Activated CD4-positive, alpha-beta T cell treated with anti-CD3 and anti-CD28 coated beads, Interleukin-2, amount 50 U/mL, for 16 hours (primary cell): ENCODE data around the gene CERKL.

Source experiments
- DNase-seq: peaks from one replicate; pipeline ENCODE4 v3.0.0-alpha.2; 2020

CERKL gene

DNA sequence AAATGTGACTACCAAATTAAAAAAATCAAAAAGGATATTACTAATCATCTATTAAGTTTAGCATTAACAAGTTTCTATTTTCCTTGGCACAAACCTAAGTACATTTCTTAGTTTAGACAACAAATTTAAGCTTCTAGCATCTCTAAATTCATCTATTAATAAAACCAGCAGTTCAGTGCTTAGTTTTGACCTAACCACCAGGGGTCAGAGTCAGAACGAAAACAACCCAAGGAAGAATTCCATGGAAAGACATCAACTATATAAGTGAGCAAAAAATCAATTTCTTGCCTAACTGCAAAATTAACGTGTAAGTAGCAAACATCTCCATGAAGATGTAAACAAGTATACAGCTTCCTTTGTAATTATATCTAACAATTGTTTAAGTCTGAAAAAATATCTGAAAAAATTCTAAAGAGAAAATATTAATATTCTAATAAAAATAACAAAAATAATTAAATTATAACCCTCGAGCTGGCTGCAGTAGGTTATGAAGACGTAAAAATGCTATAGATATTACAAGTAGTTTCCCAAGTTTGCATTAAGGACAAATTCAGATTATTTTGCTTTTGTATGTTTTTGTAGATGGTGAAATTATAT, 83.7 kb downstream of the CERKL start:
- no peak for DNase-seq

DNA sequence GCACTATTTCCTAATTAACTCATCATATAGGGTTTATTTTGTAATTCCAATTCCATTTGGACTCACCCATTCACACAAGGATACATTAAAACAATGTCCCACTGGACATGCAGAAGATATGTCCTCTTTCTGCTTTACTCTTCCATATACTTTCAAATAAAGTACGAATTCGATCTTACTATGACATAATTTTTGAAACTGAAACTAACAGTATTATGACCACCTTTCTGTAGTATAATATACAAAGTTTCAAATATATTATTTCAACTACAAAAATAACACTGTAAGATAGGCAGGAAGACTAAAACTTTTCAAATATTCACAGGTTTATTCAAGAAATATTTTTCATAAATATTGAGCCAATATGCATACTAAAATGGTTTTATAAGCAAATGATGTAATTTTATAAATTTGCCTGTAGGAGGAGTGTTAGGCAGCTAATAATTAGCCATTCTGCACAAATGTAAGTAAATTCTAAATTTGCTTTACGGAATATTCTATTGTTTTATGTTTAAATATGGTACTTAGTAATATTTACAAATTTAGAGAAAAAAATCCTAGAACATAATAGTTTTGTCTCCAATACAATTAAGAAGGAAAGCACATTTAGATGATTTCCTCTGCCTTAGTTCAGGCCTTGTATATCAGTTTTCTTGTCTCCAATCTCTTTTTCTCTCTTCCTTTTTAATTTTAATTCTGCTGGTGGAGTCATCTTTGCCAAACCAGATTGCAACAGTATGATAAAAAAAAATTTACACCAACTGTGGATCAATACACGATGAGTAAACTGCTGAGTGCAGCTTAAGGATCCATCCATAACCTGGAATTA, 85.9 kb downstream of the CERKL start:
- no peak for DNase-seq

DNA sequence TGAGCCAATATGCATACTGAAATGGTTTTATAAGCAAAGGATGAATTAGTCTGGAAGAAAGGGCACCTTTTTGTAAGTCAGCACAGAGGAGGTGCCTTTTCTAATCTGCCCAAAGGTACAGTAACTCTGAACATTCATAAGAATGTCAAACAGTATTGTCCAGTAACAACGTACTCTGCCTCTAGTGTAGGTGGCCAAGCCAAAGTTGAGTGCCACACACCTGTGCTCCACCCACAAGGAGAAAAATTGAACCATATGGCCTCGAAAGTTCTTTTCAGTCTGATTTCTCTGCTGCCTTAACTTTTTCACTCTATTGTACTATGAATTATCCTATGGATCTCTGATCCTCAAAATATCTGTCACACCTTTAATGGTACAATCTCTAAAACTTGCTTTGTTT, 86.8 kb downstream of the CERKL start:
- DNase-seq: no peak

DNA sequence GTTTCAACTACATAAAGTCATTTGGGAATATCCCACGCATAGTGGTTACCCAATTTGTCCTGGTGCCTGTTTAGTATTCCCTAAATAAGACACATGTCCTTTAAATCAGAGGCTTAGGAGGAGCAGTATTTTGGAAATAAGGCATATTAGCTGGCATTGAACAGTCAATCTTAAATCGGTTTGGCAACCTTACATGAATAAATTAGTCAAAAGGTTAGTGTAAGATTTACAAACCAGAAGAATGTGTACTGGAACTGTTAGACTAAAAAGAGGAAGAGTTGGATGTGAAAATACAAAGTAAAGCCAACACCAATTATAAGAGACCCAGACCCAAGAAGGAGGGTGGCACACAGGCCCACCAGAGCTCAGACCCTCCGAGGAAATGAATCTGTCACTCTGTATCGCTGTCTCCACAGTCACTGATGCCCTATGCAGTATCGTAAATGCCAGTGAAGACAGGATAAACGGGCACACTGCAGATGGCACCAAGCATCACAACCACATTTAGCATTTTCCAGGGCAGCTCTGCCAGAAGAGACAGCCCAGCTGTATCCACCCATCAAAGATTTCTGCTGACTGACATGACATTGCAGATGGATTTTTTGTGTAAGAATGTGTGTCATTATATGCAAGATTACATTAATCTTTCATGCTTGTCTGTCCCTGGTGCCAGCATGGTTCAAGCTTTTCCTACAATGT, 90.4 kb downstream of the CERKL start:
- DNase-seq: no peak

DNA sequence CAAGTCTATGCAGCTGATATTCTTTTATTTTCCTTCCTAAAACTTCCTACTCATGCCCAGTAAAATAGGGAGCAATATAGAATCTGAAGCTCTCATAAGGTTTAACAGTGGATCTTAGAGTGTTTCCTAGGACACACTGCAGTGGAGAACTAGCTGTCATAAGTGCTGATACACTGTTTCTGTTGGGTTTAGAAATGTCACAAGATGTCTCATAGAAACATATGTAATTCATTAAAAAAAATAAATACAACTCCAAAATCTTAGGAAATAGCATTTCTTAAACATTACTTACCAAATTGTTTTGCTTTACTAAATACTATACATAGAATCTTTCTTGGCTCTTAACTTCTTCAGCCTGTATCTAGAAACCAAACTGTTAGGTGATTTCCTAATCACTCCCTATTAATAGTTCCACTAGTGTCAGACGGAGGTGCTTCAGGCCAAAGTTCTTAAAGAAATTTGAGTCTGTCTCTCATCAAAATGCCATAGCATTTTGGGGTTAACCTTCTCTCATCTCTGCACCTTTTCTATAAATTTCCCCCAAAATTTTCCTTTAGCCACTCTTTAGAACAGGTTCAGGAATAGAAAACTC, 93.7 kb downstream of the CERKL start:
- DNase-seq: no peak

DNA sequence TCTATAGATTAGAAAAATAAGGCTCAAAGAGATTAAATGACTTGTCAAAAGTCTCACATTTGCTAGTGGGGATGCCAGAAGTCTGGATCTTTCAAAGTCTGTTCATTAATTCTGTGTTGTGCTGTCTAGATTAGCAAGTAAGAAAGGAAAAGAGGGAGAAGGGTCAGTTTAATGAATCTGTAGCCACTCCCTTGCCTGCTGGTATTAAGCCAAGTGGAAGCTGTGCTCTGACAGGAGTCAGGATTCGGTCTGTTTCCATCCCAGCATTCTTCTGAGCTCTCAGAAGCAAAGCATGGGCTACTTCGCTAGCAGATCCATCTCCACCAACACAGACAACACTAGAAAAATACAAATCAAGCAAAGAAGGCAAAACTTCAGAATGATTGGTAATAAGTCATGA, 98.5 kb downstream of the CERKL start:
- DNase-seq: no peak

DNA sequence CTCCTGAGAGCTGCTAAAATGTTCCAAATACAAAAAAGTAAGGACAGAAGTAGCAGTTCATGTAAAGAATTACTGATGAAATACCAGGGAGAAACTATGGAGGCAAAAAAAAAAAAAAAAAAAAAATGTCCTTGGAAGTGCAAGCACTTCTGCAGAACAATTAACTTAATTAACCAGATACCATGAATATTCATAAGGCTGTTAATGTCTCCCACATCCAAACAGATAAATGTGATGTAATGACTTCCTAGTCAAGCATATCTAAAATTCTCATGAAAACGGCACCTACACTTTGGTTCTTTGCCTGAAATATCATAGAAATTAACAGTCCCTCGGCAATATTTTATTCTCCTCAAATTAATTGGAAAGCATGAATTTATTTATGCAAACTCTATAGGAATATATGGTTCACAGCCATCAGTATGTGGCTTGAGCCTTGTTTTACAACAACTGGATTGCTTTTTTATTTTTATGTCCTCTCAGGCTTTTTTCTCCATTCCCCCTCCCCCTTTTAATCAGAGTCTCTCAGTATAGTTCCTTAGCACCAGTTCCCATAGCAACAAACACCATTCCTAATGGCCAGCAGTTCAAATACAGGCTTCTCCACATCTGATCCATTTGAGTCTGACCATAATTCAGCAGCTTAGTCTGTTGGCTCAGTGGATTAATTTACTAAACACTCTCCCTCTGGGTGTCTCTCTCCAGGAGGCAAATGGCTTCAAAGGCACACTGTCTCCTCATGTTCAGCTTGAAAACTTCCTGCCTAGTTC, 102.7 kb downstream of the CERKL start:
- no peak for DNase-seq

DNA sequence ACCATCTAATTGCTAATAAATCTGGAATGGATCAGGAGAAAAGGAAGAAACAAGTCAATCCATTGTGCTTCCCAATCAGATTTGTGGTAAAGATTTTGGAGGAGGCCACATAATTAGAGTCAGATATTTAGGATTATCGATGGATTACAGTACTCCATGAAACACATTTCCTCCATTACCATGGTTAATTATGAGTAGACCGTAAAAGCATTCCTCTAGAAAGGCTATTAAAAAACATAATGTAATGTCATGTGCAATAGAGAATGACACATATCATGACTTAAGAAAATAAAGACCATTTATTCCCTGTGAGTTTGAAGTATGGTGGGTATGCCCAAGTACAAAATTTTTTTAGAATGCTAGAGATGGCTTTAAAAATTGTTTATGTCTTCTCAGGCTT, 103.7 kb downstream of the CERKL start:
- no peak for DNase-seq

DNA sequence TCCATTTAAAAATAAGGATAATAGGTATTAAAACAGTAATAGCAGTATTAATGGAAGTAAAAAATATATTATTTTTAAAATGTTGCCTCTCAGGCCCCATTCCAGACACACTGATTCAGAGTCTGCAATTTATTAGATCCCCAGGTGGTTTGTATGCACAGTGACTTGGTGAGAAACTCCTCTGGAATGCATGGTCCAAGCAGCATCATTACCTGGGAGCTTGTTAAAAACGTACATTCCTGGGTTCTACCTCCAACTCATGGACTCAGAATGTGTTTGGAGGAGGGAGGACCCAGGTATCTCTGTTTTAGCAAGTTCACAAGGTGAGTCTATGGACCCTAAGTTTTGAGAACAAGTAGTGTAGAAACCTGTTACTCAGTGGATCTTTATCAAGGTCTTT, 104.1 kb downstream of the CERKL start:
- DNase-seq: no peak

DNA sequence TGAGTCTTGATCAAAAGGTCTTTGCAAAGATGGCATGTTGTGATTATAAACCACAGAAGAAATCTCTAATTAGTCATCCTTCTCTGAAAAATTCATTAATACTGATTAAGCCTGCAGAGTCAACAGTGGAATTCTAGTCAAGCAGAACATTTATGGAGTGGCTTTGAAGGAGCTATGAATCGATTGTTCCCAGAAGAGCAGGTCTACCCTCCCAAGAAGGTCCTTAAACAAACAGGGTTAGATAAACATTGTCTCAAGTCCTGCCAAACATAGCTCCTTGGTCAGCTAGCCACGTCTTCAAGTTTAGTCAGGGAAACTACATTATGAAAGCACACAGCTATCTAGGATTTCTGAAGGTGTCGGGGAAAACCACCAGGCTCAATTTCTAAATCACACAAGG, 110.8 kb downstream of the CERKL start:
- no peak for DNase-seq

DNA sequence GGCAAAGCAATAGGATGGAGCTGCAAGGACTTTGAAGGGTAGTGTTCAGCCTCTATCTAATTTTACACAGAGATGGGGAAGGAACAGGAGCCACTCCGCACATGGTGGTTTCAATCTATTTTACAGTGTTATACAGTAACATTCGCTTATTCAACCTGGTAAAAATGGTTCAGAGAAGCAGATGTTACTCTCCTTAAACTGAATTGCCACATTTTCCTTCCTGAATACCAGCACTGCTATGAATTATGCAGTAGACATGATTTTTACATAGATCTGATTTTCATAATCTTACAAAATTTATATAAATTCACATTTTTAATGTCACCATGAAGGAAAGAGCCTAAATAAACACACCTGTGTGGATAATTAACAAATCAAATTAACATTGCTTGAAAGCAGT, 114.7 kb downstream of the CERKL start:
- DNase-seq: no peak

DNA sequence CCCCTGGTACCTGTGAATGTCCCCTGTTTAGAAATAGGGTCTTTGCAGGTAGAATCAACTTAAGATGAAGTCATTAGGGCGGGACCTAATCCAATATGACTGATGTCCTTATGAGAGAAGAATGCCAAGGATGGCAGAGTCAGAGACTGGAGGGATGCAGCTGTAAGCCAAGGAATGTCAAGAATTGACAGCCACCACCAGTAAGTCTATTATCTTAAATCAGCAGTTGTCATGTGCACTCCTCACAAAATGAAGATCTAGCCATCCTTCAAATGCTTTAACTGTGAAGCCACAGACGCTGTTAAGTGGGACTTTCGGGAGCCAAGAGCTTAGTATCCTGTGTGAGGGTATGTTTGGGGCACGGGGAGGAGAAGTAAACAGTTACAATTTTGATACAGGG, 116.5 kb downstream of the CERKL start:
- DNase-seq: no peak

DNA sequence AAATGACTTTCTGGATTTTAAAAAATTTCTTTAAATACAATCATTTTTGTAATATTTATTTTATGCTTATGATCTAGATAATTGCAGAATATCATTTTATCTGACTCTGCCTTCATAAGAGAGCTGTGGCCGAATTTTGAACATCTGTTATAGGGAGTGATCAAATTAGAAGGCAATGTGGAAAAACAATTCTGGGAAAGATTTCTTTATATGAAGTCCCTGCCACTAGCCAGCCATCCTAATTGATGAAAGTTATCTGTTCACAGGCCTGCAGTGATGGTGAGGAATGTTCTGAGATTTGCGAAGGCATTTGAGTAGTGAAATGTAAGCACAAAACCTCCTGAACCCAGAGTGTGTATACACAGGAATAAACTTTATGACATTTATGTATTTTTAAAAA, 120.2 kb downstream of the CERKL start:
- DNase-seq: no peak

DNA sequence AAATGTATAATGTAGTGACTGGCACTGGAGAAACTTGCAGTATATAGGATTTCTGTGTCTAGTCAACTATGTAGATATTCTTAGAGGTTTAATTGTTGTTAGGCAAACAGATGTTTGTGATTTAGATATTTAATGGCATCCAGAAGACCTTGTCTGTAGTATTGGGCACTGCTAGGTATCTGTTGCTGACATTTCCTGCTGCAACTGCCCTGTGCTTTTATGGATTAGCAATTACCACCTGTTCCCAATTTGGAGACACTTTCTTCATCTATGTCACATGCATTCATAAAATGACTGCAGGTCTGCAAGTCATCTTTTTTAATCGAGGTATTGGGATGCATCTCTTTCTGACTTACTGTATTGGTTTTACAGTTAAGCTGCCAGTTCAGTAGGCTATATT, 128.5 kb downstream of the CERKL start:
- no peak for DNase-seq

DNA sequence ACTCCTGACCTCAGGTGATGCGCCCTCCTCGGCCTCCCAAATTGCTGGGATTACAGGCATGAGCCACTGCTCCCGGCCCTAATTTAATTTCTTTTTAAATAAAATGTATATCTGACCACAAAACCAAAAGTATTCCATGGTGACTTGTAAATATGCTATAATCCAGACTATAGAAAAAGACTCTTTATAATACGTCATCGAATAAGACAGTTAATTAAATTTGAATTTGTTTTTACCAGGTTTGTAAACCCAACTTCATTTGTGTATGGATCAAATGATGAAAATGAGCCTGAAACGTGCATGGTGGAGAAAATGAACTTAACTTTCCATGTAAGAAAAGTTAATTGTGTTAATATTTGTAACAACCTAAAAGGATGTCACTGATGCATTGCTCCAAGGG, 129.8 kb downstream of the CERKL start:
- no peak for DNase-seq

DNA sequence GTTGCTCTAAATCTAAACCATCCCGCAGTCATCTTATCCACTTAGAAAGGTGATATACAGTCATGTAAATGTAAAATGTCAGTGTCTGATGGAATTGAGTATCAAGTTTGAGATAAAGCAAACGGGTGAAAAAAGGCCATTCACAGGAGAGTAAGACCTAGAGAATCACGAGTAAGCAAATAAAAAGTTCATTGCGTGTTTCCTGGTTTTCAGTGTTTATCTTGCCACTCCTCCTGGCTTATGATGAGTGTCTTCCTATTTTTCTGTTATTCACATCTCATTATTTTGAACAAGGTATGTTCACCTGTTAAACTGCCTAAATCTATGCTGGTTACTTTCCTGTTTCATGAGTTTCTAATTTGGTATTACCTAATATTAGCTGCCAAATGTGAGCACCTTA, 130.9 kb downstream of the CERKL start:
- no peak for DNase-seq

DNA sequence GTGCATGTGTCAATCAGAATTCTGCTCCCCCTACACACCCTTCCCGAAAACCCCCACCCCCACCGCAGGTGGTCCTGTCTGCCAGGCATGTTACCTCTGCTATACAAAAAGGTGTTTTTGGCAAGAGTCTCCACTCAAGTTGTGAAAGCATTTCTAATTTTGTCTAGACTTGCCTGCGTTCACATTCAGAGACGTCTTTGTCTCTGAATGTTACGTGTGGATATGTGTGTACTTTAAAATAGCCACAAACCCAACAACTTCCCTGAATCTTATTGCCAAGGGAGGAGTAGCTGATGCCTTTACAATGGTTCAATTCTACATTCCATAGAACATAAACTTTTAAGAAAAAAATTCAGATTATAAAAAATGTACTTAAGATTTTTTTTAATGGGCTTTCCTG, 133.1 kb downstream of the CERKL start:
- no peak for DNase-seq

DNA sequence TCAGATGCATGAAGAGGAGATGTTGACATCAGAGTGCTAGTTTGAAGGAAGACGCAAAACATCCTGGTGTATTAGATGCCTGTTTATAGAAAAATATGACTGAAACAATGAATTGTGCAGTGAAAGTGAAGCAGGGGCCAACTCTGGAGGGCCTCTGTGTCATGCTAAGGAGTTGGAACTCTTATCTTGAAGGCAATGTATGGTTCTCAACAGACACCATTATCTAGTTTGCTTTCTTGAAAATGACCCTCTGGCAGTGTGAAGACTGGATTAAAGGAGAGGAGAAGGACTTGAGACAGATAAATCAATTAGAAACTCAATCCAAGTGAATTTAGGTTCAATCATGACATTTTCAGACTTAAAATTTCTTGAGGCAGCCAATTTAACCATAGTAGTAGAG, 136.7 kb downstream of the CERKL start:
- no peak for DNase-seq

DNA sequence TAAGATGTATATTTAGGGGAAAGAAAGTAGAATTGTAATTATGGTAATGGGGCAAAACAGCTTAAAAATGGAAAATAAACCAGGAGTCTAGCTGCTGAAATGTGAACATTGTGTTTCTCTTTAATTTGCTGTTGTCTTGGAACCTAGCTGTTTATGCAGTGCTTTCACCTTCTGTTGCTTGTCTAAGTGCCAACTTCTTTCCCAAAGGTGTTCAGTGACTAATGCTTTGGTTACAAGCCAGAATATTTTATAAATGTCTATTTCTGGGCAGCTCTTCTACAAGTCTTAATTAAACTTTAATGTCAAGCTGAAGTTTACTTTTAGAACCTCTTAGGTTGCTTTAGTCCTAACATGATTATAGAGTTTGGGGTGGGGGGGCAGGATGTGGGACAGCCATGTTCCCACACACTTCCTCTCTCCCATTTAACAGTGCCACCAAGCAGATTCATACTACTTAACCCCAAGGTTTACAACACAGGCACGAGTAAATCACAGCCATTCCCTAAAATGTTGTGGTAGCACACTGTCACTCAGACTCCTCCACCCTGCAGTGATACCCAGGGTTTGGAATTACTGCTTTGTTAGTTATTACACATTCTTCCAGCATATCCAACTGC, 139.1 kb downstream of the CERKL start:
- no peak for DNase-seq

DNA sequence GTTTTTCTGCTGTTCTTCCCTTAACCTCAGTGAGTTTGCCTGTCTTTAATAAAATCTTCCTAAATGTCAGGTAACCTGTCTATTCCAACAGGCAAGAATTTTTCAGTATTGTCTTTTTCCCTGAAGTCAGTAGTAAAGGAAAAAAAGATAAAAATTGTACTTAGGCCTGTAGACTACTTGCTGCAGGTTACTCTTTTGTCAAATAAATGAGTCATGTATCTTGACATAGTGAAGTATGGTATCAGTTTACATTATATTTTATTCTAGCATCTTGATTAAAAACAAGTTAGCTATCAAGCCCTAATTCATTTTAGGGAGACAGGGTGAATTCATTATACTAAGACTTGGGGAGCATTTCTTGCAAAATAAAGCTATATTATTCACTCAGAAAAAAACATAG, 139.9 kb downstream of the CERKL start:
- no peak for DNase-seq

DNA sequence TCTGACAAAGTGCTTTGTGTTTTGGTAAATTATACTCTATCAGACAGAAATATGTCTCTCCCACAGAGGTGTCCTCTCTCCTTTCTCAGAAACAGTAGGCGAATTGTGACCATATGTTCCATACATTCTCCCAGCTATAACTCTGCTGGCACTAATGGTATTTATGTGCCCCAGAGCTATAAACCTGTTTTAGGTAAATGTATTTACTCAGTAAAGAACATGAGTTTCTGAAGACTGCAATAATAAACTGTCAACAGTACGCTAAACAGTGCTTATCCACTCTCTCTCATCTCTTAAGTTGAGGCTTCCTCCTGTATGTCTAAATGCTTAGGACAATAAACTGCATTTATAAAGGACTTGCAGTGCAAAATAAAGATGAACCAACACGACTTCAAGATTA, 141.2 kb downstream of the CERKL start:
- DNase-seq: no peak

DNA sequence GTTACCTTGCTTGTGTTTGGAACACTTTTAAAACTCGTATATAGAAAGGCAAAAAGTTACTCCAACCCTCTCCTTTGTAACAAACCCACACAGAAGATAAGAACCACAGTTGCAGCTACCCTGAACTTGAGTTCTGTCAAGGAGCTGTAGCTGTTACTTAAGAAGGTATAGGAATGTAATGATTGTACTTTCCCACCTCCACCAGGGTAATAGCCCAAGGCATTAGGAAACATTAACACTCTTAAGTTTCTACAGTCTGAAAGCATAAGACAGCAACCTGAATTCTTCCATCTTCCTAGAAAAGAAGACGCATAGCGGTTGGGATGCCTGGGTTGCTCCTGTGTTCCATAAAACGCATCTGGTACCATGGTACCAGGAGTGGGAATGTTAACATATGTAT, 156.7 kb downstream of the CERKL start:
- no peak for DNase-seq

DNA sequence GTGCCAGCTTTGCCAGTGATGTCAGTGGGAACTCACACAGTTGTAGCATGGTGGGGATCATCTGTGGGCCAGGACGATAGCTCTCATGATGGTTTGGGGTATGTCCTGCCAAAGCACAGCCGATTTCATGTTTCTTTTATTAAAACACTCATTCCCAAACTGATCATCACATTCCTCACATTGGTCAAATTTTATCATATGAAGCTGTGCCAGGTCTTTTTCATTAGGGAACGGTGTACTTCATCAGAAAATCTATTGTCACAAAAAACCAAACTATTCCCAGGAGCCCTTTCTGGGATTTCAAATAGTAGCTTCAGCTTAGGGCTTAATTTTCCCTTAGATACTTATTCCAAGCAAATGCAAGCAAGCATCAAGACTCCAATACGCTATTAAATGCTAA, 157.7 kb downstream of the CERKL start:
- DNase-seq: no peak
